ENCODE data around the gene RNF7.
"Not testable (repeated sequence)": the region's sequence is repeated elsewhere in the genome, so short reads cannot be mapped to it uniquely, and the experiment has no call there.

Gene RNF7

DNA sequence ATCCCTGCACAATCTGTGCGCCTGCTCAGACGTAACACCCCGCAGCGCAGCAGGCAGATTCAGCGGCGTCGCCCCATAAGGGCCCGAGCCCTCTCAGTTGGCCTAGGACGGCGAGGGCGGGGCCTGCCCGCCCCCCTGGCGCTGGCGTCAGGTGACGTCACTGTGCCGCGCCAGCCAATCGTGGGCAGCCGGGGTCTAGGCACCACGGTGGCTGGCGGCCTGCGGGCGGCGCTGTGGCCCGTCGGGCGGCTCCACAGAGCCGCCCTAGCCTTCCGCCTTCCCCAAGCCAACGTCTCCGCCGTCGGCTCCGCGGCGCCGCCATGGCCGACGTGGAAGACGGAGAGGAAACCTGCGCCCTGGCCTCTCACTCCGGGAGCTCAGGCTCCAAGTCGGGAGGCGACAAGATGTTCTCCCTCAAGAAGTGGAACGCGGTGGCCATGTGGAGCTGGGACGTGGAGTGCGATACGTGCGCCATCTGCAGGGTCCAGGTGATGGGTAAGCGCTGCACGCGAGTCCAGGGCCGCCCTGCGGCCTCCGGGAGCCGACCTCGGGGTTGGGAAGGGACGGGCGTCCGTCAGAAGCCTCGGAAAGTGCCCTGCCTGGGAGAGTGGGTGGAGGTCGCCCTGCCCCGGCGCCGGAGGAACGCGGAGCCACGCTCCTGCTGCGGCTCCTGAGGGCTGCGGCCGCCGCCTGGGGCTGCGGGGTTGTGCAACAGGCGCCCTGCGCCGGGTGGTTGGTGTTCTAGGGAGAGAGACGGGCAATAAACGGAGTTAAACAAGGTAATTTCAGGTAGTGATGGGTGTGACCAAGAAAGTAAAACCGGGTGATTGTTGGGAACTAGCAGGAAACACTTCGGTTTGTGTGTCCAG, at the start of gene RNF7:
RNF7 (plus strand) TSS at position 277 of the 869 bp plus-strand sequence; CDS start at position 321, 44 bp downstream.
- peak within 1 kb of the TSS; percentile 86 for H3K4me3 ChIP-seq (ENCODE audit: low read depth, low read length)
- DNase-seq (ENCODE audit: low read depth), result peak; percentile 83
- TF ChIP-seq CTCF (IDR thresholded peaks at IDR 0.05; ENCODE audit: control insufficient read depth, extremely low read depth, insufficient read depth), result peak; percentile 85

GRCh38 chr3:141690431-141691072, 47.5 kb upstream of the RNF7 start:
- no peak for TF ChIP-seq CTCF (IDR thresholded peaks at IDR 0.05; ENCODE audit: control insufficient read depth, extremely low read depth, insufficient read depth)
- no peak overlapping the region for H3K4me3 ChIP-seq (ENCODE audit: low read depth, low read length)
- no peak for DNase-seq (ENCODE audit: low read depth)

- not testable (repeated sequence) for H3K4me3 ChIP-seq (ENCODE audit: low read depth, low read length); DNase-seq (ENCODE audit: low read depth)
Observed at GRCh38 chr3:141691471-141691870, 46.6 kb upstream of the RNF7 start.

DNA sequence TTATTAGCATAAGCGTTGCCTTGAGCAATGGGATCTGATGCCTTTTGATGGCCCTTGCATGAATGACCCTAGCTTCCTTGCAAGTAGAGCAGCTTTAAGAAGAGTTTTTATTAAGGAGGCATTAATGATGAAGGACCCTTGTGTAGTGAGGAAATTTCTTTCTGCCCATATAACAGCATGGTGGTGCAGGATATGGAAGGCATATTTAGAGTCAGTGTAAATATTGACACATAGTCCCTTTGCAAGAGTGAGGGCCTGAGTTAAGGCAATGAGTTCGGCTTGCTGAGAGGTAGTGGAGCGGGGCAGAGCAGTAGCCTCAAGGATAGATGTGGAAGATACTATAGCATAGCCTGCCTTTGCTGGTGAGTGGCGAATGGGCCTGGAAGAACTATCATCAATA, 45.1 kb upstream of the RNF7 start:
- DNase-seq (ENCODE audit: low read depth), result not testable (repeated sequence)

DNA sequence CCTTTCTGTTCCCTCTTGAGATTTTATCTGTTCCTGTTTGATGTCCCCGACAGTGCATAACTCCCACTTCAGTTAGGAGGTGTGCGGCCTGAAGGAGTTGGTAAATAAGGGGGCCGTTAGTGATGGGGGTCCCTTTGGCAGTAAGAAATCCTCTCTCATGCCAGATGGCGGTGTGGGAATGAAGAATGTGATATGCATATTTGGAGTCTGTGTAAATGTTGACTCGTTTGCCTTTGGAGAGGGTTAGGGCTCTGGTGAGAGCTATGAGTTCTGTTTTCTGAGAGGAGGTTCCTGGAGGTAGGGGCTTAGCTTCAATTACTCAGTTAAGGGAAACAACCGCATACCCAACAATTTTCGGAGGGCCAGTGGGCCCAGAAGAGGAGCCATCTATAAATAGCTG, 38.8 kb upstream of the RNF7 start:
- DNase-seq (ENCODE audit: low read depth), result no peak
- no peak for TF ChIP-seq CTCF (IDR thresholded peaks at IDR 0.05; ENCODE audit: control insufficient read depth, extremely low read depth, insufficient read depth)
- no peak overlapping the region for H3K4me3 ChIP-seq (ENCODE audit: low read depth, low read length)

More for the DNA sequence above, 45.1 kb upstream of the RNF7 start:
- not testable (repeated sequence) for H3K4me3 ChIP-seq (ENCODE audit: low read depth, low read length)

- no peak overlapping the region for H3K4me3 ChIP-seq (ENCODE audit: low read depth, low read length)
- TF ChIP-seq CTCF (IDR thresholded peaks at IDR 0.05; ENCODE audit: control insufficient read depth, extremely low read depth, insufficient read depth), result no peak
- DNase-seq (ENCODE audit: low read depth), result no peak
Observed at GRCh38 chr3:141699897-141700296, 38.2 kb upstream of the RNF7 start.

GRCh38 chr3:141703367-141703766, 34.7 kb upstream of the RNF7 start:
- DNase-seq (ENCODE audit: low read depth); H3K4me3 ChIP-seq (ENCODE audit: low read depth, low read length): not testable (repeated sequence)

GRCh38 chr3:141707741-141708203, 30.3 kb upstream of the RNF7 start:
- no peak for TF ChIP-seq CTCF (IDR thresholded peaks at IDR 0.05; ENCODE audit: control insufficient read depth, extremely low read depth, insufficient read depth)
- DNase-seq (ENCODE audit: low read depth), result no peak
- H3K4me3 ChIP-seq (ENCODE audit: low read depth, low read length), result no peak overlapping the region
